IPS-18a (cell line): ENCODE data around the gene HOMER3.
A peak's percentile ranks its signal among the peaks of the same experiment; 100 is the strongest.
"Not testable (repeated sequence)": the region's sequence is repeated elsewhere in the genome, so short reads cannot be mapped to it uniquely, and the experiment has no call there.

Experiments
- H3K27ac ChIP-seq: one replicate; pipeline ENCODE4 v1.5.1; 2013; ENCODE audit warnings: low read length
- H3K27me3 ChIP-seq: one replicate; pipeline ENCODE4 v1.6.1; 2013; ENCODE audit warnings: mild to moderate bottlenecking, low read length; ENCODE audit not compliant: control insufficient read depth, insufficient read depth
- H3K36me3 ChIP-seq: one replicate; pipeline ENCODE4 v1.6.1; 2013; ENCODE audit warnings: low read depth, low read length; ENCODE audit not compliant: control insufficient read depth
- H3K4me1 ChIP-seq: one replicate; pipeline ENCODE4 v1.6.1; 2013; ENCODE audit warnings: low read depth, low read length; ENCODE audit not compliant: control insufficient read depth
- H3K4me3 ChIP-seq: one replicate; pipeline ENCODE4 v1.5.1; 2013; ENCODE audit warnings: low read length
- H3K9ac ChIP-seq: one replicate; pipeline ENCODE4 v1.6.1; 2013; ENCODE audit warnings: mild to moderate bottlenecking, low read length, moderate library complexity
- H3K9me3 ChIP-seq: one replicate; pipeline ENCODE4 v1.6.1; 2013; ENCODE audit warnings: low read depth, low read length; ENCODE audit not compliant: control insufficient read depth

HOMER3 gene

DNA sequence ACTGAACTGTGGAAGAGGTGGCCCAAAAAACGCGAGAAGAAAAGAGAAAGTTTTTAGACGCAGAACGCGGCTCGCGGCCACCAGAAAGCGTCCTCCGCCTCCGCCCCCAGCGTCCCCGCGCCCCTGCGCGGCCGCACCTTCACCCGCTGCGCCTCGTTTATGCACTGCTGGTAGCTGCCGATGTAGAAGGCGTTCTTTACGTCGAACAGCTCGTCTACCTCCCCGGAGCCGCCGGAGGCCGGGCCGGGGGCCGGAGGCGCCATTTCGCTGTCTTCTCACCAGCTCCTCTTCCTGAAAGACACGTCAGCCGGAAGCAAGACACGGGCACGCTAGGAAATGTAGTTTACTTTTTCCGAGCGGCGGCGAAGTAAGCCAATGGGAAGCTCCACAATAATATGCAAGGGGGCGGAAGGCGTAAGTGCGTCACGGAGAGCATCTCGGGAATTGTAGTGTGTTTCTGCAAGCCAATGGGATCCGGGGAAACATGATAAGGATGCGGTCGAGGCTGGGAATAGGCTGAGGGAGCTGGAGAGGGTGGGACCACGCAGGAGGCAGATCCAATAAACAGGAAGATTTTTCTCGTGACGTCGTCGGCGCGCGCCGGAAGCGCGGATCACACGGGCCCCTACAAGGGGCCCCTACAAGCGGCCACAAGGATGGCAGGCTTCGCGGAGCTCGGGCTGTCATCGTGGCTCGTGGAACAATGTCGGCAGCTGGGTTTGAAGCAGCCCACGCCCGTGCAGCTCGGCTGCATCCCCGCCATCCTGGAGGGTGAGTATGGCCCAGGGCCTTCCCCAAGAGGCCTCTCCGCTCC lies 21.7 kb downstream of the HOMER3 start, which contains the start of the genes COPE and DDX49:
Gene COPE, minus strand, starts transcription at position 302 of the 814 bp plus-strand sequence. Its CDS starts 39 bp downstream, at position 263.
Gene DDX49, plus strand, starts transcription at position 630 of the 814 bp plus-strand sequence. Its CDS starts 27 bp downstream, at position 657.
- peaks cover 17% of the 10 kb centered on the region for H3K36me3 ChIP-seq
- no peaks in the 10 kb centered on the region for H3K27me3 ChIP-seq
- peak within 1 kb of the TSS; percentile 38 for H3K27ac ChIP-seq
- peak within 1 kb of the TSS; percentile 78 for H3K4me3 ChIP-seq
- H3K4me1 ChIP-seq = no peaks in the 10 kb centered on the region
- no peaks in the 10 kb centered on the region for H3K9me3 ChIP-seq
- H3K9ac ChIP-seq = peak within 1 kb of the TSS; percentile 78

DNA sequence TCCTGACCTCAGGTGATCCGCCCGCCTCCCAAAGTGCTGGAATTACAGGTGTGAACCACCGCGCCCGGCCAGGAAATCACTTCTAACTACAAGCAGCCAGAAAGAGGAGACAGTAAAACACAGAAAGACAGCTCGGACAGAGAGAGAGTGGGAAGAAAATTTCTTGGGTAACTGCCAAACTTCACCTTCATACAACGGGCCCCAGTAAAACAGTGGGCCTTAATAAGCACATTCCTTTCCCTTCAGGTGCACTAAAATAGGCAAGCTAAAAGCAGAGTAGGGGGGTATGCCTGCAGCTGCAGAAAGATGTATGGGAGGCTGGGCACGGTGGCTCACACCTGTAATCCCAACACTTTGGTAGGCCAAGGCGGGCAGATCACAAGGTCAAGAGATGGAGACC lies 23.4 kb downstream of the HOMER3 start:
- H3K9me3 ChIP-seq, H3K9ac ChIP-seq, H3K27ac ChIP-seq, H3K27me3 ChIP-seq, H3K4me3 ChIP-seq, H3K4me1 ChIP-seq: not testable (repeated sequence)
- H3K36me3 ChIP-seq = peaks cover 11% of the 10 kb centered on the region

DNA sequence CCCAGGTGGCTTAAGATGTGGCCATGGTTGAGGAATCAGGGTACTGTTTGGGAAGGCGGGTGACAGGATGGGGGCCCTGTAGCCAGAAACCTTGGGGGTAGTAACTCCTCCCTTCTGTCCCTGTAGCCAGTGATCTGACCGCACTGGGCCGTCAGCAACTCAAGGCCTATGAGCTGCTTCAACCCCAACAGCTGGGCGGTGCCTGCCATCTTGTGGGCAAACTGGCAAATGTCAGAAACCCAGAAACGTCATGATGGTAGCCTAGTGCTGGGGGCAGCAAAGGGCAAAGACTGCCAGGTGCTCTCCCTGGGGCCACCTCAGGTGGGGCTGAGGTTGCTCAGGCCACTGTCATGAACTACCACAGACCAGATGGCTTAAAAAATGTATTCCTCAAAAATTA lies 25.4 kb downstream of the HOMER3 start:
- Histone ChIP-seq H3K4me1 (no peaks in the 10 kb centered on the region), H3K27me3 (no peaks in the 10 kb centered on the region), H3K9me3 (no peaks in the 10 kb centered on the region), H3K27ac (no peak overlapping the region), H3K9ac (no peak overlapping the region), H3K4me3 (no peak overlapping the region), H3K36me3 (no peaks in the 10 kb centered on the region)

DNA sequence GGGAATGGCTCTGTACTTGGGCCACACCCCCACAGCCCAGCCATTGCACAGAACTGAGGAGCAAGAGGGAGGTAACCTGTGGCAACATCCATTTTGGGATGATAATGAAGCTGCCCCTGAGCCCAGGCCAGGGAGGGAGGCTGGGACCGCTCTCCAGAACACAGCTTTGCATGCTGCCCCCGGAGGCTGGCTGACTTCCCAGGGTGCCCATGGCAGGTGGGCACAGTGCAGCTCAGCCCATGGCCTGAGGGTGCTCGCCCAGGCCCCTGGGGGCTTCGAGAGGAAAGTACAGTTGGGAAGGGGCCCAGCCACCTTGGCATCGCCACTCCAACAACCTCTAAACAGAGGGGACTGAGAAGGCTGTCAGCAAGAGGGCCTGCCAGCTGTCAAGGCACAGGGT lies 27.6 kb downstream of the HOMER3 start:
- no peak overlapping the region for H3K4me3 ChIP-seq
- H3K36me3 ChIP-seq = no peaks in the 10 kb centered on the region
- H3K27ac ChIP-seq = no peak overlapping the region
- H3K27me3 ChIP-seq = no peaks in the 10 kb centered on the region
- no peaks in the 10 kb centered on the region for H3K9me3 ChIP-seq
- no peaks in the 10 kb centered on the region for H3K4me1 ChIP-seq
- H3K9ac ChIP-seq = no peak overlapping the region

DNA sequence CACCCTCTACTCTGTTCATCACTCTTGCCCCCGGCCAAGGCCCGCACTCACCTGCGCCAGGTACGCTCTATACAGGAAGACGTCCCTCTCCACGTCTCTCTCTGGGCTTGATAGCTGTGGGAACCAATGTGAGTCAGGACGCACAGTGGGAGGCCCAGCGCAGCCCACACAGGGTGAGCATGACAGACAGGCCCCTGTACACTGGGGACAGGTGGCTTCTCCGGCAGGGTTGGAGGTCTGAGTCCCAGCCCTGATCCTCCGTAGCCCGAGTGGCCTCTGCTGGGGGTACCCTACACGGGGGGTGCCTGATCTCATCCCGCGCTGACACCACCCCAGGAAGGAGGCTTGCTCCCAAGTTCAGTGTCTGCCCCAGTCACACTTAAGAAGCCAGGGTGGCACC lies 28.1 kb downstream of the HOMER3 start:
- Histone ChIP-seq H3K27ac (no peak overlapping the region), H3K9me3 (no peaks in the 10 kb centered on the region), H3K36me3 (peaks cover 1% of the 10 kb centered on the region), H3K9ac (no peak overlapping the region), H3K27me3 (no peaks in the 10 kb centered on the region), H3K4me3 (no peak overlapping the region), H3K4me1 (no peaks in the 10 kb centered on the region)

DNA sequence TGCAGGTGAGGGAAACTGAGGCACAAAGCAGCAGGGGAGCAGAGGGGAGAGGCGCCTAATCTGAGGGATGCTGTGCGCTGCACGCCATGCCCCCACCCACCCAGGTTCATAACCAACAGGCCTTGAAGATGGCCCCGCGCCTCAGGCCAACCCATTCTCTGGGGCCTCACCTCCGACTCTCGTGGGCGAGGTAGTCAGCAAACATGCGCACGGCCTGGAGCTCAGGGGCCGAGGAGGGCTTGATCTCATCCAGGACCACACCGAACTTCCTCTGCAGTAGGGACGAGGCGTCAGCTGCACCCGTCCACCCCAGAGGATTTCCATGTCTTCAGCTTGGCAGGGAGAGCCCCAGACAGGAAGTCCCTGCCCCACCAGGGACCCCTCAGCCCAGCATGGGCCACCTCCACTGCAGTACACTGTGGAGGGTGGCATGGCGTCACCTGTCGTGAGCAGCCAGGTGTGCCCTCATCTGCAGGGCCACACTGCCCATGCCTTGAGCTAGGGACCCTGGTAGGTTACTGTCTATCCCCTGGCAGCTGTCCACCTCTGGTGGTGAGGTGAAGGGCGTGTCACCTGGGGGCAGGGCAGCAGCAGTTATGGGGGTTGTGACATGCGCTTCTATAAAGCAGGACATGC lies 30.1 kb downstream of the HOMER3 start:
- H3K9me3 ChIP-seq = no peaks in the 10 kb centered on the region
- H3K27ac ChIP-seq = no peak overlapping the region
- no peaks in the 10 kb centered on the region for H3K27me3 ChIP-seq
- H3K36me3 ChIP-seq = peaks cover 9% of the 10 kb centered on the region
- H3K4me3 ChIP-seq = no peak overlapping the region
- no peak overlapping the region for H3K9ac ChIP-seq
- H3K4me1 ChIP-seq = no peaks in the 10 kb centered on the region

DNA sequence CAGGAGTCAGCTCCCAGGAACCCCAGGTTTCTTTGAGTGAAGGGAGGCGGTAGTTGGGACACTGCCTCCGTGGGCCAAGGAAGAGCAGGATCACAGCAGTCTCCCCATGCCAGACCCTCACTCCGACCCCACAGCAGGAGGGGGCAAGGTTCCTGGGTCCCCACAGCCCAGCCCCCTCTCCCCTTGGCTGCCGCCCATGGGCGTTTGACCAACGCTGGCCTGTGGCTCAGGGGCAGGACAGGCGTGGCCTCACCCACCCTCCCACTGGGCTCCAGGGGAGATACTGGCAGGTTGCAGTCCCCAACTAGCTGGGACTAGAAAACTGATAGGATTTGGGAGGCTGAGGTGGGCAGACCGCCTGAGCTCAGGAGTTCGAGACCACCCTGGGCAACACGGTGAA lies 31.0 kb downstream of the HOMER3 start:
- Histone ChIP-seq H3K9me3 (no peaks in the 10 kb centered on the region), H3K36me3 (peaks cover 12% of the 10 kb centered on the region), H3K27ac (no peak overlapping the region), H3K9ac (no peak overlapping the region), H3K27me3 (no peaks in the 10 kb centered on the region), H3K4me3 (no peak overlapping the region), H3K4me1 (no peaks in the 10 kb centered on the region)

DNA sequence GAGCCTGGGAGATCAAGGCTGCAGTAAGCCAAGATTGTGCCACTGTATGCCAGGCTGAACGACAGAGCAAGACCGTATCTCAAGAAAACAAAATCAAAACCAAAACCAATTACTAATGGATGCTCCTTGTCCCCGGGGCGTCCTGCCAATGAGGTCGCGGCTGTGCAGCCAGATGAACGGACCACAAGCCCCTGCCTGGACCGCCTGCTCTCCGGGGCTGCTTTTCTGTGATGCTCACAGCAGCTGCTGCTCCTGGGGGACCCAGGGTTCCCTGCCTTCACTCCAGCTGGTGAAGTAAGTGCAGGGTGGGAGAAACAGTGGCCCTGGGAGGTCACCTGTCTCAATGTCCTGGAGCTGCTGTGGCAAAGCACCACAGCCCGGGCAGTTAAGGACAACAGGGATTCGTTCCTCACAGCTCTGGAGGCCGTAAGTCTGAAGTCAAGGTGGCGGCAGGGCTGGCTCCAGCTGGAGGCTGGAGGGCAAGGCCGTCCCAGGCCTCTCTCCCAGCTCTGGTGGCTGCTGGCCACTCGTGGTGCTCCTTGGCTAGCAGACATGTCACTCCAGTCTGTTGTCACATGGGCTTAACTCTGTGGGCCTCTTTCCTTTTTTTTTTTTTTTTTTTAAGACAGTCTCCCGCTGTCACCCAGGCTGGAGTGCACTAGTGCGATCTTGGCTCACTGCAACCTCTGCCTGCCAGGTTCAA lies 31.9 kb downstream of the HOMER3 start:
- peaks cover 12% of the 10 kb centered on the region for H3K36me3 ChIP-seq
- H3K27ac ChIP-seq = no peak overlapping the region
- H3K4me1 ChIP-seq = no peaks in the 10 kb centered on the region
- H3K4me3 ChIP-seq = no peak overlapping the region
- no peak overlapping the region for H3K9ac ChIP-seq
- no peaks in the 10 kb centered on the region for H3K9me3 ChIP-seq
- H3K27me3 ChIP-seq = no peaks in the 10 kb centered on the region

DNA sequence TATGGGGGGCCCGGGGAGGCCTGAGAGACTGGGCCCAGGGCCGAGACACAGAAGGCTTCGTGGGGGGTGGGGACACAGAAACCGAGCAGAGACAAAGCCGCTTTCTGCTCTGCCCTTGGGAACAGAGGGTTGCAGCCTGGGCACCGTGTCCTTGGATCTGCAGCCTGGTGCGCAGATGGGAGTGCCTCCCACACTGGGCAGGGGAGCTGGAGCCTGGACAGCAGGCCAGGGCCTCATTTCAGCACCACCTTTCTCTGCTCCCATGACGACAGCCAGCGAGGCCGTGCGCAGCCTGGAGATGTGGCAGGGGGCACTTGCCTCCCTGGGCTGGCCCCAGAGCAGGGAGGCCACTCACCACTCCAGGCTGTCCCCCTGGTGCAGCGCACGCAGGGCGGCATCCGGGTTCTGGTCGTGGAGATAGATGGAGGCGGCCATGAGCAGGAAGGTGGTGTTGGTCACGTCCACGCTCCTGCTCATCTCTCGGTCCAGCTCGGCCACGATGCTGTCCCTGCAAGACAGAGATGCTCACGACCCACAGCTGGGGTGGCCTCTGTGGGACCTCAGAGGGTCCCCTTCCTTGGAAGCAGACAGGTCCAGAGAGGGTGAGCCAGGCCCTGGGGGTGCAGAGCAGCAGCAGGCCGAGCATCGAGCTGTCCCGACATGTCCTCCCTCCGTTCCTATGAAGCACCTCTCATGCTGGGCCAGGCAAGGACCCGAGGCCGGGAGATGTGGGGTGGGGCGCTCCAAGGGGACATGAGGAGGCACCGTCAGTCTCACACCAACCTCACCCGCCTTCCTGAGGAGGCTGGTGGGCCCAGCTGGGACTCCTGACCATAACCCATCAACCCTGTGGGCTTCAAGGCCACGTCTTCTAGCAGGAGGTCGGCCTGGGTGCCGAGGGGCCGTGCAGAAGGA lies 34.2 kb downstream of the HOMER3 start:
- no peak overlapping the region for H3K4me3 ChIP-seq
- H3K4me1 ChIP-seq = no peaks in the 10 kb centered on the region
- no peaks in the 10 kb centered on the region for H3K9me3 ChIP-seq
- no peak overlapping the region for H3K27ac ChIP-seq
- H3K9ac ChIP-seq = no peak overlapping the region
- peaks cover 12% of the 10 kb centered on the region for H3K36me3 ChIP-seq
- no peaks in the 10 kb centered on the region for H3K27me3 ChIP-seq

DNA sequence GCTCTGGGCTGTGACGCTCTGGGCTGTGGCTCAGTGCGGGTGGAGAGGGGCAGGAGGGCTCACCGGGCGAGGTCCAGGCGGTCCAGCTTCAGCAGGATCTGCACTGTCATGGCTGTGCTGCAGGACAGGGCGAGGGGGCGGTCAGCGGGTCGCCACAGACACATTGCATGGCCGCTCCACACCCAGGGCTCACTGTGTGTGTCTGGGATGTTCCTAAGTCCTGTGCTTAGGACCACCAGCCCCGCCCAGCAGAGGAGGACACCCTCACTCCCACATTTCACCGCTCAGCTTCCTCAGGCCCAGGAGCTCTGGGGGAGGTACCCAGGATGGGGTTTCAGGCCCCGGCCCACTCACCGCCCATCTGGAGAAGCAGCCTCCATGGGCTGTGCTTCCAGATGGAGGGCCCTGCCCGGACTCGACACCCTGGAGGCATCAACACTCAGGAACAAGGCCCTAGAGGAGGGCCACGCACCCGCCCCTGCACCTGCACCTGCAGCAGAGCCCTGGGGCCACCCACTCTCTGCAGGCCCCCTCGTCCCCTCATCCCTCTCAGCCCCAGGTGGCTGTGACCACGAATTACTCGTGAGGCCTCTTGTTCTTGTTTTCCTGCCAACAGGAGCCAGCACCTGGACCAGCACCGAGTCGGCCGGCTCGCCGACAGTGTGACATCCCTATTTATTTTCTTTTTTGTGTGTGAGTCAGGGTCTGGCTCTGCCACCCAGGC lies 35.3 kb downstream of the HOMER3 start:
- H3K27me3 ChIP-seq = no peaks in the 10 kb centered on the region
- H3K4me1 ChIP-seq = no peaks in the 10 kb centered on the region
- H3K27ac ChIP-seq = no peak overlapping the region
- H3K4me3 ChIP-seq = no peak overlapping the region
- H3K9ac ChIP-seq = no peak overlapping the region
- peaks cover 12% of the 10 kb centered on the region for H3K36me3 ChIP-seq
- H3K9me3 ChIP-seq = no peaks in the 10 kb centered on the region
